HL-60 (cell line): Measurements from ENCODE around the gene CORO1C.
"Not testable (repeated sequence)": the region's sequence is repeated elsewhere in the genome, so short reads cannot be mapped to it uniquely, and the experiment has no call there.

Source experiments
- DNase-seq, 2 experiments: peaks; one replicate each; pipeline ENCODE4 v3.0.0-alpha.2; 2010 to 2020; ENCODE audit warnings: low read depth in 1 of 2, low spot score in 1 of 2
- H3K27ac ChIP-seq: fragments of 250-450 bp; sonication (Bioruptor Pico); replicated peaks from 2 replicates; pipeline ENCODE4 v1.5.1; 2020; ENCODE audit warnings: mild to moderate bottlenecking, moderate library complexity
- H3K27me3 ChIP-seq: fragments of 250-450 bp; sonication (Bioruptor Pico); 2 replicates; pipeline ENCODE4 v1.5.1; 2021; ENCODE audit warnings: mild to moderate bottlenecking, moderate library complexity; ENCODE audit not compliant: insufficient read depth, poor library complexity, severe bottlenecking
- H3K4me3 ChIP-seq: replicated peaks from 2 replicates; pipeline ENCODE4 v1.5.1; 2011; ENCODE audit warnings: mild to moderate bottlenecking, control low read depth, low read length; ENCODE audit not compliant: insufficient read depth
- CTCF ChIP-seq: IDR thresholded peaks from one replicate; pipeline ENCODE4 v1.5.1; 2011; ENCODE audit warnings: low read length, control low read depth, inconsistent platforms; ENCODE audit not compliant: insufficient read depth
- GABPA ChIP-seq: IDR thresholded peaks from 2 replicates; pipeline ENCODE4 v1.6.1; 2012; ENCODE audit warnings: low read depth
- POLR2AphosphoS5 ChIP-seq: IDR thresholded peaks from 2 replicates; pipeline ENCODE4 v1.6.1; 2012; ENCODE audit warnings: low read depth
- SPI1 ChIP-seq: IDR thresholded peaks from 2 replicates; pipeline ENCODE4 v1.6.1; 2012; ENCODE audit warnings: low read depth, mild to moderate bottlenecking, borderline replicate concordance
- TF ChIP-seq, protein P1 (sequence below): IDR thresholded peaks from 2 replicates; pipeline ENCODE4 v1.6.1; 2012; ENCODE audit warnings: low read depth; ENCODE audit not compliant: insufficient replicate concordance

The CORO1C gene

GRCh38 chr12:108633534-108634248 lies 97.6 kb downstream of the CORO1C start, which contains the start of gene SELPLG:
SELPLG (minus strand) TSS chr12:108633894; CDS start chr12:108624307, 9,587 bp downstream.
- Histone ChIP-seq H3K27ac (peak within 1 kb of the TSS; percentile 98), H3K27me3 (no peaks in the 10 kb centered on the region), H3K4me3 (peak within 1 kb of the TSS; percentile 53)
- peak; percentile 96 for TF ChIP-seq POLR2AphosphoS5
- no peak for TF ChIP-seq CTCF
- TF ChIP-seq, protein P1, sequence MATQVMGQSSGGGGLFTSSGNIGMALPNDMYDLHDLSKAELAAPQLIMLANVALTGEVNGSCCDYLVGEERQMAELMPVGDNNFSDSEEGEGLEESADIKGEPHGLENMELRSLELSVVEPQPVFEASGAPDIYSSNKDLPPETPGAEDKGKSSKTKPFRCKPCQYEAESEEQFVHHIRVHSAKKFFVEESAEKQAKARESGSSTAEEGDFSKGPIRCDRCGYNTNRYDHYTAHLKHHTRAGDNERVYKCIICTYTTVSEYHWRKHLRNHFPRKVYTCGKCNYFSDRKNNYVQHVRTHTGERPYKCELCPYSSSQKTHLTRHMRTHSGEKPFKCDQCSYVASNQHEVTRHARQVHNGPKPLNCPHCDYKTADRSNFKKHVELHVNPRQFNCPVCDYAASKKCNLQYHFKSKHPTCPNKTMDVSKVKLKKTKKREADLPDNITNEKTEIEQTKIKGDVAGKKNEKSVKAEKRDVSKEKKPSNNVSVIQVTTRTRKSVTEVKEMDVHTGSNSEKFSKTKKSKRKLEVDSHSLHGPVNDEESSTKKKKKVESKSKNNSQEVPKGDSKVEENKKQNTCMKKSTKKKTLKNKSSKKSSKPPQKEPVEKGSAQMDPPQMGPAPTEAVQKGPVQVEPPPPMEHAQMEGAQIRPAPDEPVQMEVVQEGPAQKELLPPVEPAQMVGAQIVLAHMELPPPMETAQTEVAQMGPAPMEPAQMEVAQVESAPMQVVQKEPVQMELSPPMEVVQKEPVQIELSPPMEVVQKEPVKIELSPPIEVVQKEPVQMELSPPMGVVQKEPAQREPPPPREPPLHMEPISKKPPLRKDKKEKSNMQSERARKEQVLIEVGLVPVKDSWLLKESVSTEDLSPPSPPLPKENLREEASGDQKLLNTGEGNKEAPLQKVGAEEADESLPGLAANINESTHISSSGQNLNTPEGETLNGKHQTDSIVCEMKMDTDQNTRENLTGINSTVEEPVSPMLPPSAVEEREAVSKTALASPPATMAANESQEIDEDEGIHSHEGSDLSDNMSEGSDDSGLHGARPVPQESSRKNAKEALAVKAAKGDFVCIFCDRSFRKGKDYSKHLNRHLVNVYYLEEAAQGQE, result peak; percentile 19
- TF ChIP-seq SPI1, result peak; percentile 59; the same call in 1 of the 2 replicates
- peak; percentile 97 for DNase-seq

DNA sequence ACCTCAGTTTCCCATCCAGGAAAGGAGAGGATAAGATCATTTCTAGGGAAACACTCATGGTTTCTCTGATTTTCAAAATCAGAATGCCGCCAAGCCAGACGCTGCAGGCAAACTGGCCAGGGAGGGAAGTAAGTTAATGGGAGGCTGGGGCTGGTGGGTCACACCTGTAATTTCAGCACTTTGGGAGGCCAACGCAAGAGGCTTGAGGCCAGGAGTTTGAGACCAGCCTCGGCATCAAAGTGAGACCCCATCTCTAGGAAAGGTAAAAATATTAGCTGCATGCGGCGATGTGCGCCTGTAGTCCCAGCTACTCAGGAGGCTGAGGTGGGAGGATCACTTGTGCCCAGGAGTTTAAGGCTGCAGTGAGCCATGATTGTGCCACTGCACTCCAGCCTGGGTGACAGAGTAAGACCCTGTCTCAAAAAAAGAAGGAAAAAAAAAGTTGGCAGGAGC lies 98.2 kb downstream of the CORO1C start:
- Histone ChIP-seq H3K27me3 (no peaks in the 10 kb centered on the region), H3K4me3 (peak overlapping the region; percentile 53), H3K27ac (peak overlapping the region; percentile 98)
- TF ChIP-seq GABPA (no peak), POLR2AphosphoS5 (no peak), CTCF (no peak), SPI1 (no peak)
- TF ChIP-seq, protein P1, result no peak
- peak in 1 of 2 experiments; percentile 28 for DNase-seq

DNA sequence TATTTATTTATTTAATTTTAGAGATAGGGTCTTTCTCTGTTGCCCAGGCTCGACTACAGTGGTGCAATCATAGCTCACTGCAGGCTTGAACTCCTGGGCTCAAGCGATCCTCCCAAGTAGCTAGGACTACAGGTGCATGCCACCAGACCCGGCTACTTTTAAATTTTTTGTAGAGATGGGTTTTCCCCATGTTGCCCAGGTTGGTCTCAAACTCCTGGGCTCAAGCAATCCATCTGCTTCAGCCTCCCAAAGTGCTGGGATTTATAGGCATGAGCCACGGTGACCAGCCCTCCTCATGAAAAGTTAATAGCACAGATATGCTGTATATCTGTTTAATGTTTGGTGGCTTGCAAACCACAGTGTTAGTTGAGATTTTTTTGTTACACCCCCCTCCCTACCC lies 100.1 kb downstream of the CORO1C start:
- H3K27me3 ChIP-seq, DNase-seq: not testable (repeated sequence)
- Histone ChIP-seq H3K4me3 (peak overlapping the region; percentile 53; the same call in 1 of the 2 replicates), H3K27ac (peak overlapping the region; percentile 98)

DNA sequence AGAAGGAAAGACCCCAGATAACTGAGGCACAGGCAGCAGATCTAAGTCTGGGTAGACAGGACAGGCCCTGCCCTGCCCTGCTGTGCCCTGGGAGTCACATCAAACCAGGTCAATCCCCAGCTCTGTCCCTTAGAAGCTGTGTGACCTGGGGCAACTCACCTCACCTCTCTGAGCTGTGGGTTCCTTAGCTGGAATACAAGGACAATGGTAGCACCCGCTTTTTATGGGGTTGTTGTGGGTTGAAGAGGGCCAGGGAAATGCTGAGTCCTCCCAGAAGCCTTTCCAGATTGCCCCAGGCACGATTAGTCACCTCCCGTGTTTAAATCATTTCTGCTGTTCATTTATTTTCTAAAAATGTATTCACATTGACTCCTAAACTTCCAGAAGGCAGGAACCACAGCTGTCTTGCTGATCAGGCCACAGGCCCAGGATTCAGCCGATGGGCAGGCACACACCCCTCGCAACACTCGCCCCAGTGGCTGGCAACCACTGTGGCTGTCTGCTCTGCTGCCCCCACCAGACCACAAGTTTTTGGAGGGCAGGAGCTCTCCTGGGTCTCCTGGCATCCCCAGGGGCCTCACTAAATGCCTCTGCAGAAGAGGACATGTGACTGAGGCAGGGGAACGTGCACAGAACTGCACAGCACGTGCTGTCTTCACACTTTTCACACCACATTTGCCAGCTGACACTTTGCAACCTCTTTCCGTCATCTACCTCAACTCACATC lies 100.7 kb downstream of the CORO1C start:
- peak overlapping the region; percentile 98 for H3K27ac ChIP-seq
- DNase-seq, result peak in 1 of 2 experiments; percentile 47
- TF ChIP-seq POLR2AphosphoS5, result peak; percentile 22; the same call in 1 of the 2 replicates
- TF ChIP-seq, protein P1, result no peak

More for the DNA sequence above, 100.7 kb downstream of the CORO1C start:
- Histone ChIP-seq H3K27me3 (no peaks in the 10 kb centered on the region), H3K4me3 (no peak overlapping the region)
